GM12873 (cell line): ENCODE measurements around the gene SPTAN1.

ENCODE experiments used
- TF ChIP-seq, protein P1 (sequence below): IDR thresholded peaks from 2 replicates; pipeline ENCODE4 v1.5.1; 2012; ENCODE audit warnings: low read depth, mild to moderate bottlenecking, moderate library complexity, low read length, control low read depth; ENCODE audit not compliant: insufficient read depth; ENCODE audit errors: missing control alignments

SPTAN1 gene

GRCh38 chr9:128595471-128595870 is 43.1 kb downstream of the SPTAN1 start:
- TF ChIP-seq, protein P1, sequence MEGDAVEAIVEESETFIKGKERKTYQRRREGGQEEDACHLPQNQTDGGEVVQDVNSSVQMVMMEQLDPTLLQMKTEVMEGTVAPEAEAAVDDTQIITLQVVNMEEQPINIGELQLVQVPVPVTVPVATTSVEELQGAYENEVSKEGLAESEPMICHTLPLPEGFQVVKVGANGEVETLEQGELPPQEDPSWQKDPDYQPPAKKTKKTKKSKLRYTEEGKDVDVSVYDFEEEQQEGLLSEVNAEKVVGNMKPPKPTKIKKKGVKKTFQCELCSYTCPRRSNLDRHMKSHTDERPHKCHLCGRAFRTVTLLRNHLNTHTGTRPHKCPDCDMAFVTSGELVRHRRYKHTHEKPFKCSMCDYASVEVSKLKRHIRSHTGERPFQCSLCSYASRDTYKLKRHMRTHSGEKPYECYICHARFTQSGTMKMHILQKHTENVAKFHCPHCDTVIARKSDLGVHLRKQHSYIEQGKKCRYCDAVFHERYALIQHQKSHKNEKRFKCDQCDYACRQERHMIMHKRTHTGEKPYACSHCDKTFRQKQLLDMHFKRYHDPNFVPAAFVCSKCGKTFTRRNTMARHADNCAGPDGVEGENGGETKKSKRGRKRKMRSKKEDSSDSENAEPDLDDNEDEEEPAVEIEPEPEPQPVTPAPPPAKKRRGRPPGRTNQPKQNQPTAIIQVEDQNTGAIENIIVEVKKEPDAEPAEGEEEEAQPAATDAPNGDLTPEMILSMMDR = no peak

DNA sequence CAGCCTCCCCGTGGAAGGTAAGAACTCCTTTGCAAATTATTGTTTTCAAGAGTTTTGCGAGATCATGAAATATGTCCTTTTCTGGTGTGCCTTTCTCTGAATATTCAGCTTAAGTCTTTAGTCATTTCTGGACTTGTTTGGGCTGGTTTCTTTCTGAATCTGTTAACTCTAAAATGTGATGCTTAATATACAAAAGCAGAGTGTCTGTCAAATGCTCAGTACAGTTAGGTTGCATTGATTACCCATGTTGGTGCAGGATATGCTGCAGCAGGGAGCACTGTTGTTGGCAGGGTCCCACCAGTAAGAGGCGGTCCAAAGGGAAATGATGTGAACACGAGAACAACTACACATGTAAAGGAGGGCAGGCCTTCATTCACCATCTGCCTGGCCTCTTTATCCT is 47.7 kb downstream of the SPTAN1 start:
- TF ChIP-seq, protein P1 = no peak

GRCh38 chr9:128603697-128604096 is 51.3 kb downstream of the SPTAN1 start:
- TF ChIP-seq, protein P1 = no peak

DNA sequence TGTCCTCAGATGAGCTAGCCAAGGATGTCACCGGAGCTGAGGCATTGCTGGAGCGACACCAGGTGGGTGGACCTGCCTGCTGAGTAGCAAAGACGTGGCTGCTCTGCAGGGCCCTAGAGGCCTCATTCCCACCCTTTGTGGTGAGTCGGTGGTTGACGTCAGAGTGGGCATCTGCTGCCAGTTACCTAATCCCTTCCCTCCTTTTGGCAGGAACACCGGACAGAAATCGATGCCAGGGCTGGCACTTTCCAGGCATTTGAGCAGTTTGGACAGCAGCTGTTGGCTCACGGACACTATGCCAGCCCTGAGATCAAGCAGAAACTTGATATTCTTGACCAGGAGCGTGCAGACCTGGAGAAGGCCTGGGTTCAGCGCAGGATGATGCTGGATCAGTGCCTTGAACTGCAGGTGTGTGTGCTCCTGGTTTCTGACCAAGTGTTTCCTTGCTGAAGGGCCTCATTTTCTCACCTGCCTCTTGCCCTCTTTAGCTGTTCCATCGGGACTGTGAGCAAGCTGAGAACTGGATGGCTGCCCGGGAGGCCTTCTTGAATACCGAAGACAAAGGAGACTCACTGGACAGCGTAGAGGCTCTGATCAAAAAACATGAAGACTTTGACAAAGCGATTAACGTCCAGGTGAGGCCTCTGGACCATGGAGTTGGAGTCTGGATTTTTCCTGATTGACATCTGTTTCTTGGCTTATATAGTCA is 55.4 kb downstream of the SPTAN1 start:
- TF ChIP-seq, protein P1 = no peak

DNA sequence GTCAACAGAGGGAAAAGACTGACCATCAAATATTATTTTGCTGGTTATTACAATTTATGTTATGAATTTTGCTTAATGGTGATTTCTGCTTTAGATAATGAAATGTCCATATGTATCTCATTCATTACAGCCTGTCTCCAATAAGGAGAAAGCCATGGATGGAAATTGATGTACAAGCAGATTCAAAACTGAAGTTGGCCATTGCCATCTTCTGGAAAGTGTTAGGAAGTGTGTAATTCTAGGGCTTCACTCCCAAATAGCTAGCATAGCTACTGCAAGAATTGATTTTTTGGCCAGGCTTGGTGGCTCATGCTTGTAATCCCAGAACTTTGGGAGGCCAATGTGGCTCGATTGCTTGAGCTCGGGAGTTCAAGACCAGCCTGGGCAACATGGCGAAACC is 58.5 kb downstream of the SPTAN1 start:
- TF ChIP-seq, protein P1 = no peak

- TF ChIP-seq, protein P1 = no peak
Observed at GRCh38 chr9:128611600-128612394, 59.4 kb downstream of the SPTAN1 start.

DNA sequence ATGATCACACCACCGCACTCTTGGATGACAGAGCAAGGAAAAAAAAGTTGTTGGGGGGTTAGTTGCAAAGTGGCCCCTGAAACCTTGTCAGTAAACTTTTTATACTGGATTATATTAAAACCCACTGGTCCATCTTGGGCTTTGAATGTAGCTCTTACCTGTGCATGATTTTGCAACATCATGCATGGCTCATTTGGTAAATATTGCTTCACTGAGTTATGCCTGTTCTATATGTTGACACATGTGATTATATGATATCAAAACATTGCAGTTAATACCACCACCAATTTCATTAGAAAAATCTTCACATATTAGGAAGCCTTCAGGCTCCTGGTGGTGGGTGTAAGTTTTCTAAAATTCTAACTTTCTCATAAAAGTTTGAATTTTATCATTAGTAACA is 62.3 kb downstream of the SPTAN1 start:
- TF ChIP-seq, protein P1 = no peak
